Mammary epithelial cell (primary cell): ENCODE data around the gene ZPR1.

Experiments
- EZH2 ChIP-seq: IDR thresholded peaks from 2 replicates; pipeline ENCODE4 v1.6.1; 2012; ENCODE audit warnings: low read length, inconsistent platforms, borderline replicate concordance
- TF ChIP-seq, protein P1 (sequence below), 2 donors: IDR thresholded peaks in 1 of 2; conservative IDR thresholded peaks in 1 of 2; 2 replicates each; pipeline ENCODE4 v1.5.1; 2011 to 2012; ENCODE audit warnings: inconsistent platforms in 2 of 2, low read length in 2 of 2, mild to moderate bottlenecking in 2 of 2, control low read depth in 1 of 2, low read depth in 1 of 2; ENCODE audit not compliant: insufficient read depth in 1 of 2; ENCODE audit errors: extremely low read depth in 1 of 2

DNA sequence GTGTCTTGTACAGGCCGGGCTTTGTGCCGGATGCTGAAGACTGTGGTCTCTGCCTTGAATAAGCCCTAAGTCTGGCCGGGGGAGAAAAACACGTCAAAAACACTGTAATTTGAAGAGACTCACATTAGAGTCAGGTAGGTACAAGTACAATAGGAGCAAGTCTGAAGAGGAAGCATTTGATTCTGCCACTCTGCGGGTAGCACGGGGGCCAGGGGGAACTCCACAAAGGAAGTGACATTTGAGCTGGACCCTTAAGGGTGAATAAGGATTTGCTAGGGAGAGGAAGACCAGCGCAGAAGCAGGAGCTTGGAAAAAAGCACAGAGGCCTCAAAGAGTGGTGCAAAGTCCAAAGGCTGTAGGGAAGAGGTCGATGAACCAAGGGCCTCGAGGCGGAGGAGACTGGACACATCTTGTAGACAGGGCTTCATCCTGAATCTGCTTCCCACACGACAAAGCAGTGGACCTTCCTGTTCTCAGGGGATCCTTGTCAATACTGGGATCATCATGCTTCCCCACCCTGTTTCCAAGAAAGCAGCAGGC is 53.8 kb downstream of the ZPR1 start:
- TF ChIP-seq, protein P1, sequence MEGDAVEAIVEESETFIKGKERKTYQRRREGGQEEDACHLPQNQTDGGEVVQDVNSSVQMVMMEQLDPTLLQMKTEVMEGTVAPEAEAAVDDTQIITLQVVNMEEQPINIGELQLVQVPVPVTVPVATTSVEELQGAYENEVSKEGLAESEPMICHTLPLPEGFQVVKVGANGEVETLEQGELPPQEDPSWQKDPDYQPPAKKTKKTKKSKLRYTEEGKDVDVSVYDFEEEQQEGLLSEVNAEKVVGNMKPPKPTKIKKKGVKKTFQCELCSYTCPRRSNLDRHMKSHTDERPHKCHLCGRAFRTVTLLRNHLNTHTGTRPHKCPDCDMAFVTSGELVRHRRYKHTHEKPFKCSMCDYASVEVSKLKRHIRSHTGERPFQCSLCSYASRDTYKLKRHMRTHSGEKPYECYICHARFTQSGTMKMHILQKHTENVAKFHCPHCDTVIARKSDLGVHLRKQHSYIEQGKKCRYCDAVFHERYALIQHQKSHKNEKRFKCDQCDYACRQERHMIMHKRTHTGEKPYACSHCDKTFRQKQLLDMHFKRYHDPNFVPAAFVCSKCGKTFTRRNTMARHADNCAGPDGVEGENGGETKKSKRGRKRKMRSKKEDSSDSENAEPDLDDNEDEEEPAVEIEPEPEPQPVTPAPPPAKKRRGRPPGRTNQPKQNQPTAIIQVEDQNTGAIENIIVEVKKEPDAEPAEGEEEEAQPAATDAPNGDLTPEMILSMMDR (conservative IDR thresholded peaks at IDR 0.05 in 1 of 2, IDR thresholded peaks at IDR 0.05 in 1 of 2; ENCODE audit: extremely low read depth in 1 of 2, insufficient read depth in 1 of 2, low read depth in 1 of 2, low read length in 2 of 2) = no peak
- TF ChIP-seq EZH2 = no peak
